A673 (cell line): Measurements from ENCODE around the gene PNMA3. TPM values are rescaled to one million over a fixed set of nuclear protein-coding genes. Genes with fewer than 3 reads are reported as not detected.
"Not testable (repeated sequence)": the region's sequence is repeated elsewhere in the genome, so short reads cannot be mapped to it uniquely, and the experiment has no call there.

ENCODE experiments used
- BruUV-seq: library from RNA; stranded (reverse); fragments of 400-500 nt; replicated peaks from 2 replicates; lab custom pipeline; 2021; lab: Mats Ljungman, UMichigan
- CTCF ChIA-PET: fragments of 300-600 bp; sonication (Branson Sonifier 250); formaldehyde crosslinking; loops from one replicate; lab custom pipeline; 2022; ENCODE audit warnings: antibody characterized with exemption; lab: Charles Lee
- POLR2A ChIA-PET: fragments of 300-600 bp; sonication (Branson Sonifier 250); formaldehyde crosslinking; loops from one replicate; lab custom pipeline; 2022; ENCODE audit warnings: antibody characterized with exemption; ENCODE audit not compliant: low non-redundant PET; lab: Charles Lee
- DNase-seq: peaks from one replicate; pipeline ENCODE4 v3.0.0-alpha.2; 2015; ENCODE audit warnings: low spot score
- H3K27ac ChIP-seq: fragments of 200-600 bp; sonication (generic); 2 replicates; pipeline ENCODE4 v1.5.1; 2016; ENCODE audit warnings: mixed run types, low read depth, mild to moderate bottlenecking, mixed read lengths, antibody characterized with exemption, low read length; ENCODE audit not compliant: poor library complexity, severe bottlenecking
- H3K27me3 ChIP-seq: fragments of 200-600 bp; sonication (generic); replicated peaks from 2 replicates; pipeline ENCODE4 v1.6.1; 2017; ENCODE audit warnings: mixed run types, low read depth, mild to moderate bottlenecking, mixed read lengths, antibody characterized with exemption, low read length; ENCODE audit not compliant: insufficient read depth, poor library complexity
- H3K36me3 ChIP-seq: fragments of 200-600 bp; sonication (generic); 2 replicates; pipeline ENCODE4 v1.6.1; 2016; ENCODE audit warnings: mixed run types, mild to moderate bottlenecking, mixed read lengths, antibody characterized with exemption, low read length; ENCODE audit not compliant: insufficient read depth, poor library complexity, severe bottlenecking
- H3K4me1 ChIP-seq: fragments of 200-600 bp; sonication (generic); 2 replicates; pipeline ENCODE4 v1.6.1; 2017; ENCODE audit warnings: mixed run types, mild to moderate bottlenecking, mixed read lengths, antibody characterized with exemption, low read length; ENCODE audit not compliant: insufficient read depth, poor library complexity, severe bottlenecking
- H3K4me3 ChIP-seq: fragments of 200-600 bp; sonication (generic); 2 replicates; pipeline ENCODE4 v1.5.1; 2016; ENCODE audit warnings: low read depth, mixed run types, mild to moderate bottlenecking, mixed read lengths, low read length; ENCODE audit not compliant: poor library complexity, severe bottlenecking
- H3K9me3 ChIP-seq: fragments of 200-600 bp; sonication (generic); 2 replicates; pipeline ENCODE4 v1.6.1; 2016; ENCODE audit warnings: mixed run types, low read depth, mild to moderate bottlenecking, mixed read lengths, antibody characterized with exemption, low read length; ENCODE audit not compliant: poor library complexity, severe bottlenecking
- CTCF ChIP-seq: fragments of 300-800, 200-600 bp; sonication (generic); conservative IDR thresholded peaks from 2 replicates; pipeline ENCODE4 v1.5.1; 2017; ENCODE audit warnings: low read depth, mild to moderate bottlenecking, antibody characterized with exemption, low read length, moderate library complexity, mixed read lengths
- EZH2 ChIP-seq: fragments of 200-600 bp; sonication (generic); IDR thresholded peaks from 2 replicates; pipeline ENCODE4 v1.6.1; 2017; ENCODE audit warnings: borderline replicate concordance, low read depth, mild to moderate bottlenecking, mixed read lengths, antibody characterized with exemption, low read length; ENCODE audit not compliant: poor library complexity, severe bottlenecking
- intact Hi-C: fragments of 100-400 bp; cut with micrococcal nuclease; formaldehyde crosslinking; loops from one replicate; pipeline ENCODE4 v1.10.0; 2022; ENCODE audit not compliant: unreplicated experiment
- total RNA-seq: library from RNA; stranded (reverse); gene quantifications from 2 replicates; pipeline ENCODE4 v1.2.3, GENCODE V29; 2021

Gene PNMA3
- total RNA-seq, 1 experiment from 2014 or later, result 0.90 TPM

- H3K27me3 ChIP-seq, result no peaks in the 10 kb centered on the region
- POLR2A ChIA-PET, result no interaction called here
- DNase-seq, result no peak
- CTCF ChIA-PET, result no interaction called here
- no peak overlapping the region for H3K27ac ChIP-seq
- BruUV-seq, result no TSS peak
- intact Hi-C loops, result no loop called here
- TF ChIP-seq CTCF (no peak), EZH2 (no peak)
- no peaks in the 10 kb centered on the region for H3K9me3 ChIP-seq
- H3K4me3 ChIP-seq, result no peak overlapping the region
- H3K4me1 ChIP-seq, result no peaks in the 10 kb centered on the region
- no peaks in the 10 kb centered on the region for H3K36me3 ChIP-seq
Measured at GRCh38 chrX:153065389-153065788, 9.1 kb downstream of the PNMA3 start.

GRCh38 chrX:153066402-153066801 lies 10.1 kb downstream of the PNMA3 start:
- CTCF ChIA-PET, H3K27ac ChIP-seq, intact Hi-C loops, H3K27me3 ChIP-seq, DNase-seq, H3K4me1 ChIP-seq, H3K9me3 ChIP-seq, H3K36me3 ChIP-seq, BruUV-seq, H3K4me3 ChIP-seq, POLR2A ChIA-PET: not testable (repeated sequence)

DNA sequence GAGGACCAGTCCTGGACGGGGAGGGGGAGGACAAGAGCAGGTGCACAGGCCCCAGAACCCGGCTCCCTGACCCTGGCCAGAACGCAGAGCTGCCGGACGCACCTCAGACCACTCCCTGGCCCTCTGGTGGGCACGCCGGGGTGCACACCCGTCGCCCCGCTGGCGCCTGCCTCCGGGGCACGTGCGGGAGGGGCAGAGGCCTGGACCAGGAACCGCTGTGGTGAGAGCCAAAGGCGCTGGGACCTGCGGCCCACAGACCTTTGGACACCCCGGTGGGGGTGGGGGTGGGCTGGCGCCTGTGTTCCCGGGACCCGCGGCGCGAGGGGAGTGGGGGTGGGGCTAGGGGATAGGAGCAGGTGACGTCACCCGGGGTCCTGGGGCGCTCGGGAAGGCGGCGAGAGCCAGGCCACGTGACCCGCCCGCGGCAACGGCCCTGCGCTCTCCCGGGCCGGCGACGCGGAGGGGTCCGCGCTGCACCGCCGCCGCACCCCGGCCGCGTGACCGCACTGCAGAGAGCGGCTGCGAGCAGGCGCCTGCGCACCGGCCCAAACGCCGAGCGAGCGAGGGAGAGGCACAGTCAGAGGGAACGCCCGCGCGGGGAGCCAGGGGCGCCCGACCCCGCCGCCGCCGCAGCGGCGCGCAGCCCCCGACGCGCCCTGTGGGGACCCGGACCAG lies 15.8 kb downstream of the PNMA3 start, which contains the start of gene PNMA6A:
TSS of gene PNMA6A (plus strand) at position 546 of the 675 bp plus-strand sequence. CDS start 609 bp downstream, outside the sequence.
- H3K4me3 ChIP-seq, POLR2A ChIA-PET, BruUV-seq, DNase-seq, CTCF ChIA-PET, H3K4me1 ChIP-seq, H3K27ac ChIP-seq, H3K36me3 ChIP-seq, H3K9me3 ChIP-seq, intact Hi-C loops, H3K27me3 ChIP-seq: not testable (repeated sequence)

DNA sequence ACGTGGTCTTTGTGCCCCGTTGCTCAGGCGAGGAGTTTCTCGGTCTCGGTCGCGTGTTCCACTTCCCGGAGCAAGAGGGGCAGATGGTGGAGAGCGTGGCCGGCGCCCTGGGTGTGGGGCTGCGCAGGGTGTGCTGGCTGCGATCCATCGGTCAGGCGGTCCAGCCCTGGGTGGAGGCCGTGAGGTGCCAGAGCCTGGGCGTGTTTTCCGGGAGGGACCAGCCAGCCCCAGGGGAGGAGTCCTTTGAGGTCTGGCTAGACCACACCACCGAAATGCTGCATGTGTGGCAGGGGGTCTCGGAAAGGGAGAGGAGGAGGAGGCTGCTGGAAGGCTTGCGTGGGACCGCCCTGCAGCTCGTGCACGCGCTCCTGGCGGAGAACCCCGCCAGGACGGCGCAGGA lies 17.1 kb downstream of the PNMA3 start:
- H3K4me3 ChIP-seq, H3K9me3 ChIP-seq, BruUV-seq, H3K27me3 ChIP-seq, H3K36me3 ChIP-seq, intact Hi-C loops, H3K27ac ChIP-seq, CTCF ChIA-PET, POLR2A ChIA-PET, DNase-seq, H3K4me1 ChIP-seq: not testable (repeated sequence)
